Smooth muscle cell of trachea (primary cell): Measurements from ENCODE around the gene ZNF652. TPM values are rescaled to one million over a fixed set of nuclear protein-coding genes. Genes with fewer than 3 reads are reported as not detected.

Experiments used
- total RNA-seq: library from RNA; depleted of rRNA; stranded (reverse); fragments of >200 nt; gene quantifications from 2 replicates; pipeline ENCODE4 v1.2.1, GENCODE V29; 2014

Gene ZNF652
- total RNA-seq: 7.3 and 8.3 TPM in 2 replicates

DNA sequence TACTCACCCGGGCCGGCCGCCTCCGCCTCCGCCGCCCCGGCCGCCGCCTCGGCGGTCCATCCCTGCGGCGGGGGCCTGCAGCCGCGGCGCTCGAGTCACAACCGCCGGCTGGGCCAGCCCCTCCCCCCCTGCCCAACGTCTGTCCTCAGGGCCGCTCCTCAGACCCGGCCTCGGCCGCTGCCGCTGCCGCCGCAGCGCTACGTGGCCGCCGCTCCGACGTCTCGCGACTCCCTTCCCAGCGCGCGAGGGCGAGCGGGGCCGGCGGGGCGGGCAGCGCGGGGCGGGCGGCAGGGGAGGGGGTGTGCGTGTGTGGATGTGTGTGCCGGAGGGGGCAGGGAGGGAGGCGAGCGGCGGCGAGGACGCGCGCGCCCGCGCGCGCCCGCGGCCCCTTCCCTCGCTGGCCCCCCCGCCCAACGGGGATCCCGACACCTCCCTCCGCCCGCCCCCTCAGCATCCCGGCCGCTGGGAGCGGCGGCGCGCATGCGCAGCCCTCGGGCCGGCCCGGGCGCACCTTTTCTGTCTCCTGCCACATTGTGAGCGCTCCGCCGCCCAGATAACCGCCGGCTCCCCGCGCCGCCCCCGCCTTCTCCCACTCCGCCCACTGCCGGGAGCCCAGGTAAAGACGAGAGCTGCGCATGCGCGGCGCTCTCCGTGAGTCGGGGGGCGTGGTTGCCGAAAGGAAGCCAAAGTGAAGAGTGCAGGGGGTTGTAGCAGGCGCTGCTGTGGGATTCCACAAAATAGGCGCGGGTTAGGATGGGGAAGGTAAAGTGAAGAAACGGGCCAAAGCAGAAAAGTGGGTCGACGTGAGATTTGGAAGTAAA, at the start of gene ZNF652:
Gene ZNF652, minus strand, starts transcription at position 349 of the 821 bp plus-strand sequence. CDS start 44,525 bp downstream, outside the sequence.

Other genes with a start within 250 kb of the ZNF652 start
- gene B4GALNT2, start 229.5 kb downstream of the ZNF652 start, total RNA-seq: not detected in 2 replicates
- not detected in 2 replicates for gene GNGT2, start 151.7 kb downstream of the ZNF652 start, total RNA-seq
- 0.17 TPM in 1 of 2 replicates, not detected in the other for gene ABI3, start 151.5 kb downstream of the ZNF652 start, total RNA-seq
- gene PHOSPHO1, start 131.5 kb downstream of the ZNF652 start, total RNA-seq: 0.15 and 0.33 TPM in 2 replicates
- 104 and 173 TPM in 2 replicates for gene PHB1, start 52.6 kb upstream of the ZNF652 start, total RNA-seq
- 0.44 and 3.3 TPM in 2 replicates for gene NGFR, start 133.0 kb upstream of the ZNF652 start, total RNA-seq
- gene NXPH3, start 213.6 kb upstream of the ZNF652 start, total RNA-seq: 0.15 and 0.50 TPM in 2 replicates